GM19397 (cell line): ENCODE measurements around the gene MIER2.

Experiments
- ATAC-seq: cut with Tn5 transposase; IDR thresholded peaks from one replicate; pipeline ENCODE4 v1.9.1; 2021; ENCODE audit warnings: mild to moderate bottlenecking, moderate library complexity; ENCODE audit not compliant: unreplicated experiment

MIER2 gene

DNA sequence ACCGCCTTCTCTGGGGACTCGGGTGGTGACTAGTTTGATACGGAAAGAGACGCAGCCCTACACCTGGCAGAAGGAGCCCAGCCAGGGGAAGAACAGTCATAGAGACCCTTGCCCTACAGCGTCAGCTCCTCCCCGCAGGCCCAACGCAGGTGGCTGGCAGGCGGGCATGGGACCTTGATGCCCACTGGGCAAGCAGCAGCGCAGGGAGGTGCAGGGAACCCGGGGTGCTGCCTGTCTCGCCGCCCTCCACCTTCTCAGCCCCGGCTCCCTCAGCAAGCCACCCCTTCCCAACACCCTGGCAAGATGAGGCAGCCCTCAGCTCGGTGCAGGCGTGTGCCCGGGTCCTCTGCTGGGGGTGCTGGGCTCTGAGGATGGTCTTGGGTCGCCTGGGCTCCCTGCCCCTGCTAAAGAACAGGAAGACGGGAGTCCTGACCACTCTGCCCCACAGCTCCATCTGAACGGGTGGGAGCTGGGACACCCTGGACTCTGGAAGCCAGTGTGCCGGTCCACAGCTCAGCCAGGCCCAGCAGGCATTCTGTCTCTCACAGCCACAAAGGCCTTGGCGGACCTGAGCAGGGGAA is 9.0 kb downstream of the MIER2 start:
- ATAC-seq, result no peak

- ATAC-seq, result no peak
Measured at GRCh38 chr19:335072-335471, 9.5 kb downstream of the MIER2 start.

DNA sequence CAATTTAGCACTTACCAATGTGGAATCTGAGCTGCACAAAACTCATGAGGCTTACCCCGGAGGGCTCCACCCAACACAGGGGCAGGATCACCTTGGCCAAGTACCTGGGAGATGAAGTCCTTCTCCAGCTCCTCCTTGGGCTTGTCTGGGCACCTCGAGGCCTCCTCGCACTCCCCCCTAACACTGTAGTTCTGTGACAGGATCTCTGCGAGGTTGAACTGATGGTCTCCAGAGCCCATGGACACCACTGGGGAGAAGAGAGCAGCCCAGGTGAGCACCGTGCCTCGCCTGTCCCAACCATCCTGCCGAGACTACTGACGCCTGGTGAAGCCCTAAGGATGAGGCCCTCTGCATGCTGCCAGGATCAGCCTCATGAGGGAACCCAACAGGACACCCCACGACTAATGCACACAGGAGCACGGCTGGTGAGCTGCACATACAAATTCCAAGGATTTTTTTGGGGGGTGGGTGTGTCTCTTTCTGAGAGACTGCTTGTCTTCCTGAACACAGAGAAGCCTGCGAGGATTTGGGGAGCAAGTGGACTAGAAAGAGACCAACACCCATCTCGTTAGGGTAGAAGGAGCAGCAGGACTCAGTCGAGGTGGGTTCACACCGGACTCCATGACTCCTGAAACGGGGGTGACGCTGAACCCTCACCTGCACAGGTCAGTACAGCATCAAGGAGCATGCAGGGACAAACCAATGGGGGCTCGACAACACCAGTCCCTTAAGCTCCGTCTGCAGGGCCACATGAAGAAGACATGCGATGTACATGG is 10.1 kb downstream of the MIER2 start:
- ATAC-seq, result no peak

DNA sequence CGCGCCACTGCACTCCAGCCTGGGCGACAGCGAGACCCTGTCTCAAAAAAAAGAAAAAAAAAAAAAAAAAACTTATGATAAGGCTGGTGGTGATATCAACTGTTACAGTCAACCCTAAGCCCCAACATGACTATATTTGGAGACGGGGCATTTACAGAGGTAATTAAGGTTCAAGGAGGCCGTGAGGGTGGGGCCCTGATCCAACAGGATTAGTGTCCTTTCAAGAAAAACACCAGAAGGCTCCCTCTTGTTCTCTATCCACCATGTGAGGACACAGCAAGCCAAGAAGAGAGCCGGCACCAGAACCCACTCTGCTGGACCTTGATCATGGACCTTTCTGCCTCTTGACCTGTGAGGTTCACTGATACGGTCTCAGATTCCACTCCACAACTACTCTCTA is 14.1 kb downstream of the MIER2 start:
- ATAC-seq, result no peak

DNA sequence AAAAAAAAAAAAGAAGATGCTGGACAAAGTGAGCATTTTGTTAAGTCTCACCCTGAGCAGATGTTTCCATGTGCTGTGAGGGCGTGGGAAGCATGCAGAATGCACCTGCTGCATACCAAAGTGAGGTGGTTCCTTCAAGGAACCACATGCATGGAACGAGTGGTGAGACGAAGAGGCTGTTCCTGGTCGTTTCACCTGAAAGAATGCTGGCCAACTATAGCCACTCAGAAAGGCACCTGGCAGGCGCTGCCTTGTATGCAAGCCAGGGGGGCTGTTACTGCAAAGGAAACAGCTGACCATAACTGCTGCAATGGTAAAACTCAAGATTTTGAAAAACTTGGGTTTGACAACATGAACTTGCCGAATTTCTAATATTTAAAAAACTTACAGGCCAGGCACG is 14.7 kb downstream of the MIER2 start:
- ATAC-seq, result no peak

- ATAC-seq, result no peak
Measured at GRCh38 chr19:328025-328505, 16.5 kb downstream of the MIER2 start.

- no peak for ATAC-seq
Measured at GRCh38 chr19:327291-328024, 17.1 kb downstream of the MIER2 start.

DNA sequence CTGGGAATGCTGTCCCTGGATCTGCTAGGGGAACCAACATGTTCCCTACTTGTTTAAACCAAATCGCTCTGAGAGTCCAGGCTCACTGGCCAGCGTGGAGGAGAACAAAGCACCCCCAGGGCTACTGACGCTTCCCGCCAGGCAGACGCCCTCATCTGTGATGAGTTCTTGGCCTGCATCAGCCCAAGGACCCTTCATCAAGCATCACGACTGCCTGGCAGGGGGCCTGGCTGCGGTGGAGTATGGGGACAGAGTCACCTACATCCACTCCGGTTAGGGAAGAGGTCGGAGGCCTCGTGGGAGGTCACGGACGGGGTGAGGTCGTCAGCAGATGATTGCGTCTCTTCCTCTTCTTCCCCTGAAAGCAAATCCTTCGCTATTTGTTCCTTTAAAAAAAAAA is 17.7 kb downstream of the MIER2 start:
- no peak for ATAC-seq

DNA sequence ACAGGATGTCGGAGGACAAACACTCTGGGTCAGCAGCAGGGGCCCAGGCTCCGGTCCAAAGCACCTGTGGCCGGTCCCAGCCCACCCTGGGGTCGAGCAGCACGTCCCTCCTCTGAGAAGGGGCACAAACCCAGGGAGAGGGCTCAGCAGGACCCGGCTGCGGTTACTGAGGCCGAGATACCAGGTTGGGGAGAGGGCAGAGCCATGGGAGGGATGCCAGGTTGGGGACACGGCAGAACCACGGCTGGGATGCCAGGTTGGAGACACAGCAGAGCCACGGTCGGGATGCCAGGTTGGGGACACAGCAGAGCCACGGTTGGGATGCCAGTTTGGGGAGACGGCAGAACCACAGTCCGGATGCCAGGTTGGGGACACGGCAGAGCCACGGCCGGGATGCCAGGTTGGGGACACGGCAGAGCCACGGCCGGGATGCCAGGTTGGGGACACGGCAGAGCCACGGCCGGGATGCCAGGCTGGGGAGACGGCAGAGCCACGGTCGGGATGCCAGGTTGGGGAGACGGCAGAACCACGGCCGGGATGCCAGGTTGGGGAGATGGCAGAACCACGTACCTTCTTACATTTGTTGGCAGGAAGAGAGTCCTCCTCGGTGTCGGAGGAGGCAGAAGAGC is 18.5 kb downstream of the MIER2 start:
- no peak for ATAC-seq

DNA sequence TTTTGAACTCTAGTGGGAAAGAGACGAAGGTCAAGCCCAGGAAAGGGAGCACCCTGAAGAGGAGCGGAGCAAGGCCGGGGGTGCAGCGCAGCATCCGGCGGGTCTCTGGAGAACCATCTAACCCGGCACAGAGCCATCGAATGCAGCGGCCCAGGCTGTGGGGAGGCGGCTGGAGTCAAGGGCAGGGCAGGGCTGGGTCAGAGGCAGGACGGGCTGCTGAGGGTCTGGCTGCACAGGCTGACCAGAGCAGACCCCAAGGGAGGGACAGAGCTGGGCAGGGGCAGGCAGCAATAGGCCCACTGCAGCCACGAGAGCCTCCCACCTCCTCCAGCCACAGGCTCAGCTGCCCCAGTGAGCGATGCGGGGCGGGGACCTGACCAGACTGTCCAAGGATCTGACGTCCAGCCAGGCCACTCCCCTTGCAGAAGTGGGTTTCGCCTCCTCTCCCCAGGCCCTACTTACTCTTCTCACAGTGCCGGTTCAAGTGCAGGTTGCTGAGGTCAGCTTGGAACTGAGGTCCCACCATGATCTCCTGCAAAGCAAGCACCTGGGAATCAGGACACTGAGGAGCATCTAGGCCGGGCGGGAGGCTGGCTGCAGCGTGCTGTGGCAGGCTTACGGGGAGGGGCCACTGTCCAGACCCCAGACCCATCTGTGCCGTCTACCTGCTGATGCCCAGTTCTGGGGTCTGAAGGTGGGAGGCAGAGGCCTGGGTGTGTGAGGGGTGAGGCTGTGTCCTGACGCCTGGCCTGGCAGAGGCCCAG is 19.2 kb downstream of the MIER2 start:
- no peak for ATAC-seq

- no peak for ATAC-seq
Measured at GRCh38 chr19:324716-325115, 19.9 kb downstream of the MIER2 start.

DNA sequence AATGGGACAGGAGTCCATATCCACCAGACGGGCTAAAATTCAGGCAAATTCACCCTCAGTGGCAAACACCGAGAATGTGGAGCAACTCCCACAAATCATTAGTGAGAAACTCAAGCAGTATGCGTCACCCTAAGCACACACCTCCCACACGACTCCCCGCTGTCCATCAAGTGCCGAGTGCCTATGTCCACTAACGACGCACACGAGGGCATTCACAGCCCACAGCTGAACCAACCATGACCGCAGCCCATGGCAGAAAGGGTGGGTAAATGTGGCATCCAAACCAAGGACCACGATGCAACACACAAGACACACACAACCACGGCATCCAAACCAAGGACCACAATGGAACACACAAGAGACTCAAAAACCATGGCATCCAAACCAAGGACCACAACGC is 22.0 kb downstream of the MIER2 start:
- no peak for ATAC-seq

- ATAC-seq, result no peak
Measured at GRCh38 chr19:318509-318774, 26.2 kb downstream of the MIER2 start.

DNA sequence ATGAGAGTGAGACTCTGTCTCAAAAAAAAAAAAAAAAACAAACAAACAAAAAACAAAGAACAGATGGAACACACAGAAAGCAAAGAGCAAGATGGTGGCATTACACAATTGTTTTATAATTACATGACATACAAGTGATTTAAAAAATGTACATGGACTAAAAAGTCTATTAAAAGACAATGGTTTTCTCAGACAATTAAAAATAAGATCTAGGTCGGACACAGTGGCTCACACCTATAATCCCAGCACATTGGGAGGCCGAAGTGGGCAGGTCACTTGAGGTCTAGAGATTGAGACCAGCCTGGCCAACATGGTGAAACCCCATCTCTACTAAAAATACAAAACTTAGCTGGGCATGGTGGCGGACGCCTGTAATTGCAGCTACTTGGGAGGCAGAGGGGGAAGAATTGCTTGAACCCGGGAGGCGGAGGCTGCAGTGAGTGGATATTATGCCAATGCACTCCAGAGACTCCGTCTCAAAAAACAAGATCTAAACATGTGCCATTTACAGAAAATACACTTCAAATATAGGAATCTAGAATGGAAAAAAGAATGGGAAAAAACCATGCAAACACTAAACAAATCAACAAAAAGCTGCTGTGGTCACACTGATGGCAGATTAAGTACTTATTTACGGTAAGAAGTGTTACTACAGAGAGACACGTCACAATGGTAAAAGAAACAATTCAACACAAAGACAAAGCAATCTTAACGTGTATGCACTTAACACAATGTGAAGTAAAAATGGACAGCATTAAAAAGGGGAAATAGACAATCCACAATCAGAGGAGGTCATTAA is 26.7 kb downstream of the MIER2 start:
- ATAC-seq, result no peak

GRCh38 chr19:315811-316210 is 28.8 kb downstream of the MIER2 start:
- ATAC-seq, result no peak

DNA sequence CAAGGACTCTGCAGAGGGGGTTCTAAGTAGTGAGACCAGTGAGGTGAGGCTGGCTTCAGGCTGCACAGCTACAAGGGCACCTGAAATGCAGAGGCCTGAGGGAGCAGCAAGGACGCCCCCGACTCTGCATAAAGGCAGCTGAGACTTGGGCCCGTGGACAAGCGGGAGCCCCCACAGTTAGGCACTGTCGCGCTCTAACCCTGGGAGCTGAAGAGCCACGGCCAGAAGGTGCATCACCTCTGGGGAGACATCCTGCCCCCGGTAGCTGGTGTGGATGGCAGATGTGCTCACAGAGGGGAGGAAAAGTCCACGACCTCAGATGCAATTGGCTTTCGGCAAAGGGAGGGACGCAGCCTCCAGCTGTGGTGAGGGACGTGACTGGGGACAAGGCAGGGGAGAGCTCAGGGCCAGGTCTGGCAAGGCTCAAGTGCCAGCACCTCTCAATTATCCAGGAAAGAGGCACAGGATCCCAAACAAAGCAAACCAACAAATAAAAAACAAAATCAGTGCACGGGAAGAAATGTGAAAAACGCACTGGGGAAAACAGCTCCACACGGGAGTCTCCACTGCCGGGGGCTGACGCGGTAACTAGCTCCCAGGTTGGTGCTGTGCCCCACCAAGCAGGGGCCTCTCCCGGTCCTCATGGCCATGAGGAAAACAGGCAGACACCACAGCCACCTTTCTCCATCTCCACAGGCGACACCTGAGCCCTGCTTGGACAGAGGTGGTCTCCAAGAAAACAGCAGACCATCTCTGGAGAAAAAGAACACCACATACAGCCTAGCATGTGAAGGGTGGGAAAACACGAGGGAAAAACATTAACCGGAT is 30.4 kb downstream of the MIER2 start:
- no peak for ATAC-seq

DNA sequence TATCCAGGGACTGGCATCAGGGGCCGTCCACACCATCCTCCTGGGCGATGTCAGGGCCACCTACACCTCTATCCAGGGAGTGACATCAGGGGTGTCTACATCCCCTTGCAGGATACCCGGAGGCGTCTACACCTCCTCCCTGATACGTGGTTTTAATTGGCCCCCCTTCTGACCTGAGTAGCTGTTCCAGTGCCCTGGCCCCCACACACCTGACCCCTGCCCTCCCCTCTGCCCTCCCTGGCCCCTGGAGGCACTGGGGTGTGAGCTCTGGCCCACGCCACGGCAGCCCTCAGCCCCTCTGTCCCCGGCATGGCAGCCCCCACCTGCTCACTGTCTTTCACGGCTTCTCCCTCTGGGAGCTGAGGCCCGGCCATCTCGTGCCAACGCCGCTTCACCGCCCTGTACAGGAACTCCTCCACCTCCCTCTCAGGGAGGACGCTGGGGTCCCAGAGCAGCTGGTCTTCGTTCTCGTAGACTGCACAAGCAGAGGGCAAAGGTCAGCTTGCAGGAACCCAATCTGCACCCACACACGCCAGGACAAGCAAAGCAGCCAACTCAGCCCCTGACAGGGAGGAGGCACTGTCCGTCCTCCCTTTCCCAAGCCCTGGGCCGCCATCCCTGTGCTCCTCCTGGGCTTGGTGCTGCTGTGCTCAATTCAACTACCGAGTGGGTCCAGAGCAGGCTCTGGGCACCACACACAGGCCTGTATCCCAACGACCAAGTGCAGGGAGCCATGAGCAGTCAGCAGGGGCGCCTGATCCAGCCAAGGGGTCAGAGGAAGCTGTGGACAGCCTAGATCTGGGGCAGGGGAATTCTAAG is 31.2 kb downstream of the MIER2 start:
- no peak for ATAC-seq

- ATAC-seq, result no peak
Measured at GRCh38 chr19:311813-312261, 32.8 kb downstream of the MIER2 start.
